LHCN-M2 (cell line): ENCODE measurements around the gene TIFAB. TPM values are rescaled to one million over a fixed set of nuclear protein-coding genes. Genes with fewer than 3 reads are reported as not detected.

Experiments
- DNase-seq: peaks from one replicate; pipeline ENCODE4 v3.0.0-alpha.2; 2012; ENCODE audit warnings: low read depth
- total RNA-seq: library from RNA; depleted of rRNA; stranded (reverse); fragments of >200 nt; gene quantifications from 2 replicates; pipeline ENCODE4 v1.2.3, GENCODE V29; 2014

TIFAB gene
- total RNA-seq, 1 experiment from 2014 or later = not detected

DNA sequence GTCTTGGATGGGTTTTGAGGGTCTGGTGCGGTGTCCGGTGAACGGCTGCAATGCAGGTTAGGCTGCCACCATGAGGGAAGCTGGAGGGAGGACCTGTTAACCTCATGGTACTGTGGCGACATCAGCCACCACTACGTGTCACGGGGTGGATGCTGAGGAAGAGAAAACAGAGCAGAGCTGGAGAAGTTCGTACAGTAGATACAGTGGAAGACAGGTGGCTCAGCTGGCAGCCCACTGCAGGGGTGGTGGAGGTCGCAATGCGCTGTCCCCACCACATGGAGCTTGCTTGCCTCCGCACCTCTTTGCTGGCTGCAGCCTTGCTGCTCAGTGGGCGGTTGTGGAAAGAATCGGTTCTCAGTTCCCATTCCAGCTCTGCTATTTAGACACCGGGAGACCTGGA lies 7.8 kb downstream of the TIFAB start:
- no peak for DNase-seq

DNA sequence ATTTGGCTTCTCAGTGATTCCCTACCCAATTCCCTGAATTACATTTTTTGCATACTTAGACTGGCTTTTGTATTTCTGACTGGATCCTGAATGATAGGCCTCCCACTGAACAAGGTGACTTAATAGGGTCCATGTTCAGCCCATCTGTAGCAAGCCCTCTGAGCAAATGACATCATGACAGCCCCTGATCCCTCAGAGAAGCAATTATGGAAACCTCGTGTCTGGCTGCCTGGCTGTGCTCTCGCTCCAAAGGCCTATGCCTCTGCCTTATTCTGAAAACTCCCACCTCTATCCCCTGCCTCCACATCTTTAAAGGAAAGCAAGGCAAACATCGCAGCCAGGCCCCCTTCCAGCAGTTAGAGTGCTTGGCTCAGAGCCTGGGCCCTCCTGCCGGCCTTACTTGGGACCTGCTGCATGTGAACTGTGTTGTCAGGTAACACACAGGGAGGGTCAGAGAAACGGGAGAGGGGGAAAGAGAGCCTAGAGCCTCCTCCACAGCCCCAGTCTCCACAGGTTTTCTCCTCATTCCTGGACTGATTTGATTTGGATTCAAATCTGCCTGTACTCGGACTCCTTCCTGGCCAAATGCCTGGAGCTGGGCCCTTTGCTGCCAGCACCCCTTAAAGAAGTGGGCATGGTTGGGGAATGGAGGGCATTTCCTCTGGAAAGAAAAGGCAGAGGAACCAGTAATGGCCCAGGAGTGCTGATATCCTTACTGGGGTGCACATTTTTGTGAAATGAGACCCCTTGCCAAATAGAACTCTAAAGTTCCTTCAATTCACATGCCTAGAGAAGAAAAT lies 8.8 kb downstream of the TIFAB start:
- DNase-seq = no peak

DNA sequence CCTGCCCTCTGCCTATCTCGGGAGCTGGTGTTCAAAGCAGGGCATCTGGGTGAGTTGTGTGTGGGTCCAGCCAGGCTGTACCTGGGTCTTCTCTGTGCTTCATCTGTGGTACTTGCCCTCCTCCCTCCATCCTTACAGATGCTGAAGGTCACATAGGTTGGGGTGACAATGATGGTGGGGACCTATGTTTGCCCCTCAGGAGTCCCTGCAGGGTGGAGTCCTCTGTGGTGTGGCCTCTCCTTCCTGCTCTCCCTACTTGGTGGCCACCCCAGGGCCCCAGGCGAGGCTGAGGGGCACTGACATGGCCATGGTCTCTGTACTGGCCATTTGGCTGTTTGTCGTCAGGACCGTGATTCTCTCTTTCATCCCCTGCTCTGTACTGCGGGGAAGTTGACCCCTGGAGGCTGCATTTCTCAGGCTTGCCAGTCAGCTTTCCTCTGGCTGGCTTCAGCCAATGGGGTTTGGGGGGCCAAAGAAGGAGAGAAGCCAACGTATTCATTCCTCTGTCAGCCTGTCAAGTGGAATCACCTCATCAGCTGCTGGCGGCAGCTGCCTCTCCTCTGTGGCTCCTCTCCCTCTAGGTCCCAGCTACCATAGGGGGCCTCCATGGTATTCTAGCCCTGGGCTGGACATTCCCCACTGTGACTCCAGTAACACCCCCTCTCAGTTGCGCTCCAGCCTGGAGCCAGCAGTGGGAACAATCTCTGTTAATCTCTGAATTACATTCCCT lies 9.6 kb downstream of the TIFAB start:
- DNase-seq = no peak

DNA sequence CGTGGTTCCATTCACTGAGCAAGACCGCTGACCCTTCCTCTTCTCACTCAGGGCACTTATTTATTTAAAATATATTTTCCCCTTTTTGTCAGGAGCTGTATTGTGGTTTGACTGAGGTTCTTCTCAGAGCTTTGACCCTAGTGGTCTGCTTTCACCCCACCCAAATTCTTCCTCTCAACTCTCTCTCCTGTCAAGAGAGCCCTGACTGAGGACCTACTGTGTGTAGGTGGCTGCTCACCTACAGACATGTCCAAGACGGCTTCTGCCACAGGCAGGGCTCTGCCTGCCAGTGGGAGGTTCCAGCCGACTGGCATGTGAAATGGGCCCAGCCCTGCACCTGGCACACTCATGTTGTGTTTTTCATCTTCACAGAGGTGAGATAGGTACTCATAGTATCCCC lies 10.2 kb downstream of the TIFAB start:
- DNase-seq = no peak

DNA sequence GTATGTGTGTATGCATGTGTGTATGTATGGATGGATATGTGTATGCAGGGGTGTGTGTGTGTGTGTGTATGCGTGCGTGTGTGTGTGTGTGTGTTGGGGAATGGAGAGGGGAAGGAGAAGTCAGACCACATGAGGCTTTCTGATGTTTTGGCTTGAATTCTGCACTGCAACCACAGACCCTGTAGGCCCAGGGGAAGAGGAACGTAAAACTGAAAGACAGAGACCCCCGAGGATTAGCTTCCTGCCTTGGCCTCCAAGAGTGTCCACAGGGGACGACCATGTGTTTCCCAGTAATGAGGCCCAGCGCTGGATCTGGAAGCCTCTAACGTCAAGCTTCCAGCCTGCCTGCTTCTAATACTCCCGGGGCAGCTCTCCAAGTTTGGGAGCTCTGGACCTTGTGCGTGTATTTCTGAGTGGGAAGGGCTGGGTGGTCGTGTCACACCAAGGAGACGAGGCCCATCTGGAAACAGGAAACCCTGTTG lies 10.8 kb downstream of the TIFAB start:
- no peak for DNase-seq

DNA sequence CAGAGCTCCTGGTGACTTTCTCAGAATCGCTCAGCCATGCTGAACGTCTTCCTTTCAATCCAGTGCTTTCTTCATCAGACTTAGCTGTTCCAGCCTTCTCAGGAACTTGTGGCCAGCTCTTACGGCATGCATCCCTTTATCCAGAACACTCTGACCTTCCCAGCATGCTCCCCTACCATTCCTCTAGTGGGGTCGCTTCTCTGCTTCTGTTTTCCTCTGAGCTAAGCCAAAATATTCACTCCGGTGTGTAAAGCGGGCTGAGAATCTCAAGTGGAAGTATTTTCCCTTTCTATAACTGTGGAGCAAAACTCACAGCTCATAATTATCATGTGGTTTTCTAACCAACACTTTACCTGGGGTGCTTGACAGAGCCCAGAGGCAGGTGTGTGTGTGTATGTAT lies 11.2 kb downstream of the TIFAB start:
- no peak for DNase-seq

DNA sequence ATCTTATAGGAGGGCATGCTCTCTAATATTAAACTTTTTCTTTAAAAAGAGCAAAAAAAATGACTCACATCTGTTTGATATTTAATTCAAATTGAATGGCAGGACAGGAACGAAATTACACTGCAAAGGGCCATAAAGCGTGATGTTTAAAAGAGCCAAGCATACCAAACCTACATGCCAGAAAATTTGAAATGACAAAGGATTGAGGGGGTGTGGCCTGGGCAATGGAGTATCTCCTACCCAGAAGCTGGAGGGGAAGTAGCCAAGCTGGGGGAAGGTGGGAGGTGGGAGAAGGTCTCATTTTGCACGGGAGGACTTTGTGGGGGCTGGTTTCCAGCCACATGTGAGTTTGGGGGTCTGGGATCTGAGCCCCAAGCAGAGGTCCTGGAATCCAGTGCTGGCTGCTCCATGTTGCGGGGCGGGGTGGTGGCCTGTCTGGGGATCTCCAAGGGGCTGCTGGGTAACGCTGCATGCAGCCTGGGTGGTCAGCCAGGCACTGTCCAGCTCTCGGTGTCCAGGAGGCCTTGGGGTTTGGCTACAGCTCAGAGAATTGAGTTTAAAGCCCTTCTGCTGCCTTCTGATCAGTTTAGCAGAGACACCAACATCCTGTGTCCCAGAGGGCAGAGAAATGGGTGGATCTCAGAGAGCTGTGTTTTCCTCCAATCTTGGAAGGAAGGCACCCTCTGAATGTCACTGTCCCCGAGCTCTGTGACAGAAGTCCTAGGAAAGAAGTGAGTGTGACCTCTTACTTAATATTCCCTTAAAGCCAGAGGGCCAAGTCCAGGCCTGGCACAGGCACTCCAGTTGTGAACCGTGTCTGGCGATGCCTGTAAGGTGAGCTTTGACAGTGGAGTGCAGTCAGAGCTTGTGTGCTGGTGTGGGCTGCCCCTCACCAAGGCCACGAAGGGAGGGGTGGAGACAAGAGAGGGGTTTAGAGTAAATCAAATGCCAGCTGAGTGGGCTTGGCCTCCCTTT lies 12.6 kb downstream of the TIFAB start:
- no peak for DNase-seq

DNA sequence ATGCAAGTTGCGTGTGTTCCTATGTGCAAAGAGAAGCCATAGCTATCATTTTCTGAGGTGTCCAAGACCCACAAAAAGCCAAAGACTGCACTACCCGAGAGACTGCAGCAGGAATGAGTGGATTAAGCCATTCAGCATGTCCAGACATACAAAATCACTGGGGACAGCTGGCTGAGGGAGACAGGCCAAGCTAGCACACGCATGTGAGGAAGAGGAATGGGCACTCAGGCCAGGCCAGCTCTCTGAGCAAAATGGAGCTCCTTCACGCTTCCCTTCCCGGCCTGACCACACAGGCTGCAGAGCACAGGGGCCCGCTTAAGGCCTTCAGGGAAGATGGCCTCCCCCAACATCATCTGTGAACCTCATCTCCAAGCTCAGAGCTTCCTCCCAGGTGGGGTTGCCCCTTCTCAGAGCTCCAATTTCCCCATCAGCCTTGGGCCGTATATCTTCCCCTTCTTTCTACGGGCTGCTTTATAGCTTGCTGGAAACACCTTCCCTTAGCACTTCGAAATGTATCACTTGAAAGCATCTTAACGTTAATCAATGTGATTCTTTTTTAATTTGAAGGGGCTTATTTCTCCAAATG lies 13.4 kb downstream of the TIFAB start:
- no peak for DNase-seq

DNA sequence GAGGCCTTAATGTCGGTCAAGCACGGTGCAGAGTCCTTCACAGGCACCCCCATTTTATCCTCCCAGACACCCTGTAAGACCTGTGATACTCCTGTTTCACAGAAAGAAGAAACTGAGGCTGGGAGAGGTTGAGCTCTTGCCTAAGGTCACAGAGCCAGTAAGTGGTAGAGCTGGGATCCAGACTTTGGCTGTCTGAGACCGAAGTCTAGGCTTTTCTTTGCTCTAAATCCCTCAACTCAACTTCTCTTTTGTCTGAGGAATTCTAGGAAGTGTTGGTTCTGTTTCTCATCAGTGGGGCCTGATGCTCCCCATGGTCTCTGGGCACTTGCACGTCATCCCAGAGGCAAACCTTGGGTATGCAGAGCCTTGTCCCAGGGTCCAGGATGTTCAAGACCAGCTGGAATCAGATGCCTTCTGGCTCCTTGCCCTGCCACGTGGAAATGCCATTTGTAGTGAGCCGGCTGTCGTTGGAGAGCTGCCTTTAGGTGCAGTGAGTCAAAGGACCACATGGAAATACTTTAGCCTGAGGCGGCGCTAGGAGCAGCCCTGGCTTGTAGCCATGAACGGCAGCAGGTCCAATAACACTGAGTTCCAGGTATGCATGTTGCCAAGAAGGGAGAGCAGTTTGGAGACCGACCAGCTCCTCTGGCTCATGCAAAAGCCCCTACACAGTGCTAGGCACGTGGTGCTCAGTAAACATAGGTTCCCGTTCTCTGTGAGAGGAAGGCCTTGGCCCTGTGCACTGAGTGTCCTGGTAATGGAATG lies 14.2 kb downstream of the TIFAB start:
- peak; percentile 80 for DNase-seq

DNA sequence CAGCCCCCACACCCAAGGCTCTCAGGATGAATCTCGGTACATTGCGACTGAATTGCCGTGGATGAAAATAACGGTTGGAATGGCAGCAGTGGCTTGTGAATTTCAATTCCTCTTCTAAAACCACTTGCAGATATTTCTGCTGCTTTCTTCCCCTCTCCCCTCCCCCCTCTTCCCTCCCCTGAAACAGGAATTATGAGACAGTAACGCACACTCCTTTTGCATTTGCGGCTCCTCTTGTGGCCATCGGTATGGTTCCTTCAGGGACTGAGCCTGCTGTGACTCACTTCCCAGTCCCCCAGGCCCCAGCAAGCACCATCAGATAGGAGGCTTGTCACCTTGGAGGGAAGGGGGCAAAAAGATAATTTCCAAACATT lies 14.7 kb downstream of the TIFAB start:
- no peak for DNase-seq

DNA sequence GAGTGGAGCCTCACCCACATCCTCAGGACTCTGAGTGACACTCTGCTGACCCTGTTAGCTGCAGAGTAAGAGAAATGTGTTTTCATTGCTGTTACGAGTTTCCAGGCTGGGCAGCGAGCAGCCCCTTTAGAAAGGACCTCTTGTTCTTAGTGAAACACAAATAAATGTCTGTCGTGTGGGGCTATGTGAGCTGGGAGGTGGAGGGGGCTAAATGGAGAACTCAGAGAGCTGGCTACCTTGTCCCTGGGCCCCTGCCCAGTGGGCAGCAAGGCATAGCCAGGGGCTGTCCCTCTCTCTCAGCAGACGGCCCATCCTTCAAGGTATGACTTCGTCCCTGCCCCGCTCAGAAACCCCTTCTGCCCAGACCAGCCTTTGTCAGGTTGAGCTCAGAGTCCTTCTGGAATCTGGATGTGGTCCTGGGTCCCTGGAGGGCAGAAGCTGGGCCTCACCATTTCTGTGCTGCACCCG lies 15.2 kb downstream of the TIFAB start:
- DNase-seq = no peak

DNA sequence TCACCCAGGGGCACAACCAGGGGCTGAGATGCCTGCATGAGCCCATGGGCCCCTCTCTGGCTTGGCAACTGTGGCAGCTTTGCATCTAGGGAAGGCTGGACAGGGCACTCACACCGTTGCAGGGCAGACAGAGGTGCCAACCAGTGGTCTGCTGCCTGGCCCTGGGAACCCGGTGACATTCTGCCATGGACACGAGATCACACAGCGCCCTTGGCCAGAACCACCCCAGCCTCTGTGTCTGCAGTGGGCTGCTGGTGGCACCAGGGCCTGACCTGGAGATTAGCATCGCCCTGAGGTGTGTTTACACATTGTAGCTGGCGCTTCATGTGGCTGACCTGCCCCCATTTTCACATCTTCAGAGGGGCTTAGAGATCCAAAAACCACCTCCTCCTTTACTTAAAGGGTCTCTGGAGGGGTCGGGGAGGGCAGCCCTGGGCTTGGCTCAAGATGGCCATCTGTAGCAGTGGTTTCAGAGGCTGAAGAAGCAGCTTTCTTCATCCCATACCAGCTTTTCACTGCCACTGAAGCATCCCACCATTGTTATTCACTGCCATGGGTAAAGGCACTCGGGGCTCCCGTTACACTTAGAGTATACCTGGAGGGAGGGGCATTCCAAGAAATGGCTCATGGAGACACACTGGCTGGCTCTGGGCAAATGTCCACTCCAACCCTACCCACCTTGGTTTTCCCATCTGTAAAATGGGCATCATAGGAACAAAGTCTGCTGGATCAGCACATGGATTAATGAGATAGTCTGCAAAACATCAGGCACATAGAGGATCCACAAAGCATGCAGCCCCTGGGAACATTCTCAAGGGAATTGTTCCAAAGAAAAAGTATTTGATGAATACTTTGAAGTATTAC lies 16.5 kb downstream of the TIFAB start:
- no peak for DNase-seq

DNA sequence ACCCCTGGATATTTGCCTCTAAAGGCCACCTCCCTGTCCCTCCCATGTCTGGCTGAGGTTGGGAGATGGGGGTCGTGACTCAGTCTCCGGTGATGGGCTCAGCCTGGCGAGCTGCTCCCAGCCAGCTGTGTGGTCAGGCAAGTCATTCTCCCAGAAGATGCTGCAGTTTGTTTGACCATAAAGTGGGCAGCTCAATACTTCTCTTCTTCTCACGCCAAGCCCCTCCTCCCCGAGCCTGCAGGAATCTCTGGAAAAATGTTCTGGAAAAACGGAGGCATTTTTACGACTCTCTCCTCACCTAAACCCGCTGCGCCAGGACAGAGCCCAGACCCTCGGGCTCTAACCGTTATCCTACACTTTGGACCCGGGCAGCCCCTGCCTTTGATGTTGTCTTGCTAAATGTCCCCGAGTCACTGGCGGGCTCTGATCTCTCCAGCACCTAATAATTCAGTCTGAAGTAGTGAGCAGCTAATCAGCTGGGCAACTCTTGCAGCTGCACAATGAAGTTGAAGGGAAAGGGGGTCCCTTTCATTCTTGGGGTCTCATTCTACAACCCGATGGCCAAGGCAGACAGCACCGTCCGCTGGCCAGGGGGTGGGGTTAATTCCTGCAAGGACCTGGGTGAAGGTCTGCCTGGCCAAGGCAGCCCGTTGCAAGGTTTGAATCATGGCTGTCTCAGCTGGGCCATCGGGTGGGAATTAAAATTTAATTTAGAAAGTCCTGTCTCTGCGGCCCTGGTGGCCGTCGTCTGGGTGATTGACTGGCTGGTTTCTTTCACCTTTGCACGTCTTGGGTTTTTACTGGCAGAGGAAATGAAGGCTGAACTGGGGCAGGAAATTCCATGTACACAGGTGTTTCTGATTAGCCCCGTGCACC lies 17.3 kb downstream of the TIFAB start:
- no peak for DNase-seq

DNA sequence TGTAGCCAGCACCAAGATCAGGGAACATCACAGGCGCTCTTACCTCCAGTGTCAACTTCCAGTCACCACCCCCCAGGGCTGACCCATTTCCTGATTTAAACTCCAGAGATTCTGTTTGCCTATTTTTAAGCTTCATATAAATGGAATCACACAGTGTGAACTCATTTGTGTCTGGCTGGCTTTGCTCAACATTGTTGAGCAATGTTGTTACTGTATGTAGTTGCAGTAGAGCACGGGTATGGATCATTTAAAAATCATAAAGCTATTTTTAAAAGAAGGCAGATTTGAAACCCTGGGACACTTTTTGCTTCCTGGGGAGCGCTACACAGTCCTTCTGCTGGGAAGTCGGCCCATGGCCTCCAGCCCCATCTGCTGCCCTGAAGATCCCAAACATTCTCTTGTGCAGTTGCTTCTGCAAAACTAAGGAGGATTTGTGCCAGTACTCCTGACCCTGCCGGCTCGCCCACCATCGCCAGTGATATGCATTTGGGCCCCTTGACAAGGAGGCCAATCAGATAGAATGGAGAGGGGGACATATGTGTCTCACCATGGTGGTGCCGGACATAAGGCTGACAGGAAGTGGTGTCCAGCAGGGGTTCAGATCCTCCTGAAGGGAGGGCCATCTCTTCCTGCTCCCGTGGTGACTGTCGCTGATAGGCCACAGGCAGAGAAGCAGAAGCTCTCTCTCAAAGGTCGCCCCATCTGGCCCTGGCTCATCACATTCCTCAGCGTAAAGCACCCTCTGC lies 18.3 kb downstream of the TIFAB start:
- no peak for DNase-seq

DNA sequence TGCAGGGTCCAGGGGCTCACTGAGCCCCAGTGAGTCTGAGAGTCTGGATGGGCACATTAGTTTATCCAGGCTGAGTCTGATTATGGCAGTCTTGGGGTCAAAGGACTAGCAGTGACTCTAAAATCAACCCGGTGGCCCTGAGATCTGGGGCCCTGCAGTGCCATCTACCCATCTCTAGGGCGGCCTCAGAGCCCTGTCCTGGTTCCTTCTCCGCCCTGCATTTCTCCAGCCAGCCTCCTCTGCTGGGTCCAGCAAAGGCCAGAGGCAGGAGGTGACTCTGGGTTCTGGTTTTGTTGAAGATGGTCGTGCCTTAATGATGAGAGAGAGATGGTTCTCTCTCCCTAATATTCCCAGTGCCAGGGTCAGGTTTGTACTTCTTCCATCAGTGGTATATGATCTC lies 20.0 kb downstream of the TIFAB start:
- DNase-seq = no peak

DNA sequence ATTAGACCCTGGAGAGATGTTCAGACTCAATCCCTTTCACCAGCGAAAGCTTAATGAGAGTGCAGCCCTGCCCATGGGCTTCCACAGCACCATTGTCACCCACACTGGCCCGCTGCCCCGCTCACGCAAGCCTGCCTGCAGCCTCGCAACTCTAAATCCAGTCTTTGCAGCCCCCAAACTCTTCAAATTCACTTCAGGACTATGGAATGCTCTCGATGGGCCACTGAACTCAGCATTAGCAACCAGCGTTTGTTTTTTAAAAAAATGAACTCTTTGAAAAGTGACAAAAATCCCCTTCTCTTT lies 22.1 kb downstream of the TIFAB start:
- no peak for DNase-seq

DNA sequence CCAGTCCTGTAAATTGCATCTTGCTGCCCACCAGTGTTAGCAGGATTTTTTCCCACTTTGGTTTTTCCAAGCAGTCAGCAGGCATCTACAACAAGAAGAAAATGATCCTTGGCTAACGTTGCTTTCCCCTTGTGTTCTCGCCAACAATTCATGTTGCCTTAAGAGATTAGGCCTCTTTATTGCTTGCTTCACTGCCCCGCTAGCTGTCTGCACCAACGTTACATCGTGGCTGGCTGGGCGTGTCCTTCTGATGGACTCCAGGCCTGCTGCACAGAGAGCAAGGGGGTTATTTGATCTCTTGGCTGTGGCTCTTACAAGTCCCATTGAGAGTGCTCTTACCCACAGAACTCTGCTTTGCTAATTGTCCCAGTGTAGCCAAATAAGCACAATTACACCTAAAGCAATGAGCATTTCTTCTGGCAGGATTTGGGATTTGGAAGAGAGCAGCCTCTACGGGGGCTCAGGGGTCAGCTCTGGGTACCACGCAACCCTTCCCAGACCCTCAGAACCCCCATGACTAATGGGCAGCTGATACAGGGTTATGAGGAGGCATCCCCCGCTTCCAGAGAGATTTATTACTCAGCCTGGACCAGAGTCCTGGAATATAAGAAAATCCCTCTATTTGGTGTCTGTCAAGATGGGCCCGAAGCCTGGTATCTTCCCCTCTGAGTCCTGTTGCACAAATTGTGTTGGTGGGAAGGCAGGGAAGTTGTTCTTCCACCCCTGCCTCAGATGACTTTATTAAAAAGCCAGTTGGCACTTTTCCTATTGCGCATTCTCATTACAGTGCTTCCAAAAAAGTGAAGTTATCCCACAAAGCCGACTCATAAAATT lies 22.6 kb downstream of the TIFAB start:
- DNase-seq = no peak
